Activated CD4-positive, alpha-beta memory T cell treated with anti-CD3 and anti-CD28 coated beads, Interleukin-2, amount 10 ng/mL, durations not matched to agents 7 days and 5 days (primary cell): ENCODE results near the gene LGALS7. TPM values are rescaled to one million over a fixed set of nuclear protein-coding genes. Genes with fewer than 3 reads are reported as not detected.
"Not testable (repeated sequence)": the region's sequence is repeated elsewhere in the genome, so short reads cannot be mapped to it uniquely, and the experiment has no call there.

Source experiments
- CTCF ChIA-PET: fragments of 350-600 bp; sonication (Branson Sonifier 250); formaldehyde crosslinking; loops from one replicate; lab custom pipeline; 2021; ENCODE audit warnings: antibody characterized with exemption, inconsistent platforms; lab: Charles Lee
- POLR2A ChIA-PET: fragments of 350-600 bp; sonication (Branson Sonifier 250); formaldehyde crosslinking; loops from one replicate; lab custom pipeline; 2021; ENCODE audit warnings: antibody characterized with exemption; lab: Charles Lee
- DNase-seq: peaks from one replicate; pipeline ENCODE4 v3.0.0-alpha.2; 2020
- H3K27ac Mint-ChIP-seq: one replicate; pipeline ENCODE4 v1.8.0; 2021; ENCODE audit warnings: mild to moderate bottlenecking, mixed read lengths
- H3K27me3 Mint-ChIP-seq: one replicate; pipeline ENCODE4 v1.8.0; 2021; ENCODE audit warnings: mixed read lengths
- H3K36me3 Mint-ChIP-seq: one replicate; pipeline ENCODE4 v1.8.0; 2021; ENCODE audit warnings: low read depth, mixed read lengths
- H3K4me1 Mint-ChIP-seq: one replicate; pipeline ENCODE4 v1.8.0; 2021; ENCODE audit warnings: mixed read lengths
- H3K4me3 Mint-ChIP-seq: one replicate; pipeline ENCODE4 v1.8.0; 2021; ENCODE audit warnings: mild to moderate bottlenecking, mixed read lengths
- H3K9me3 Mint-ChIP-seq: one replicate; pipeline ENCODE4 v1.8.0; 2021; ENCODE audit warnings: mixed read lengths
- total RNA-seq, 2 experiments: library from RNA; stranded (reverse); gene quantifications; one replicate each; pipeline ENCODE4 v1.2.3, GENCODE V29; 2021

The LGALS7 gene
- total RNA-seq = not detected

- H3K36me3 Mint-ChIP-seq = no peaks in the 10 kb centered on the region
- no peak within 1 kb of the TSS for H3K4me3 Mint-ChIP-seq
- no peaks in the 10 kb centered on the region for H3K9me3 Mint-ChIP-seq
- peaks cover 1% of the 10 kb centered on the region for H3K27me3 Mint-ChIP-seq
- H3K4me1 Mint-ChIP-seq = peaks cover 14% of the 10 kb centered on the region
- DNase-seq = no peak
- ChIA-PET CTCF (no interaction called here), POLR2A (interaction anchor here (0.7 kb wide), 1 partner anchor 179 kb away, joined by 3 read pairs; no protein-coding TSS in a partner anchor)
- no peak within 1 kb of the TSS for H3K27ac Mint-ChIP-seq
Observed at GRCh38 chr19:38773469-38774177, at the start of gene LGALS7. Gene LGALS7, minus strand, starts transcription at chr19:38773517. Its CDS starts 25 bp downstream, at chr19:38773492.

- not testable (repeated sequence) for H3K4me3 Mint-ChIP-seq, H3K9me3 Mint-ChIP-seq, DNase-seq, H3K27ac Mint-ChIP-seq, H3K4me1 Mint-ChIP-seq, H3K27me3 Mint-ChIP-seq
- H3K36me3 Mint-ChIP-seq = peaks cover 63% of the 10 kb centered on the region
- ChIA-PET CTCF (interaction anchor here (2.5 kb wide), 1 partner anchor 110 kb away, joined by 8 read pairs; the partner anchor contains the start of genes MRPS12 and SARS2), POLR2A (interaction anchor here (1.2 to 2.3 kb wide), 2 partner anchors 10 to 17 kb away, joined by 3 to 6 read pairs; partner anchors contain the start of gene ECH1)
Observed at GRCh38 chr19:38821230-38821825, 48.0 kb upstream of the LGALS7 start.

- Mint-ChIP-seq H3K27me3 (no peaks in the 10 kb centered on the region), H3K27ac (no peak overlapping the region), H3K36me3 (peaks cover 58% of the 10 kb centered on the region), H3K4me3 (no peak overlapping the region), H3K4me1 (peaks cover 2% of the 10 kb centered on the region), H3K9me3 (peaks cover 6% of the 10 kb centered on the region)
- ChIA-PET CTCF (interaction anchor here (0.5 to 0.7 kb wide), 3 partner anchors 108 to 357 kb away, joined by 3 read pairs; no protein-coding TSS in a partner anchor), POLR2A (interaction anchor here (0.8 kb wide), 1 partner anchor 28 kb away, joined by 3 read pairs; no protein-coding TSS in a partner anchor)
- no peak for DNase-seq
Observed at GRCh38 chr19:38819231-38819920, 46.1 kb upstream of the LGALS7 start.

DNA sequence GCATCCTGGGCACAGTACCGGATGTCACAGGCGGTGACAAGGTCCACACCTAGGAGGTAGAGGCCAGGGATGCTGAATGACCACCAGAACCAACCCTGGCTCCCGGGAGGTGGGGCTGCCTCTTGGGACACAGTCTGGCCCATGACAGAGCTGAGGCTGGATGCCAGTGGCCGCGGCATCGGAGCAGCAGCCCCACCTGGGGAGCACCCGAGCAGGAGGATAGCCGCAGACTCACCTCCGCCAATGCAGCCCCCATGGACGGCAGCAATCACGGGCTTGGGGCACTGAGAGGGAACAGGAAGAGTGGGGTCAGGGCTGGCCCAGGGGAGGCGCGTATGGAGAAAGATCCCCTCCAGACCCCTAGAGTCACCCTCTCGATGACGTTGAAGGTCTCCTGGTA is 43.8 kb upstream of the LGALS7 start:
- Mint-ChIP-seq H3K4me3 (no peak overlapping the region), H3K9me3 (no peaks in the 10 kb centered on the region), H3K4me1 (no peaks in the 10 kb centered on the region), H3K27me3 (no peaks in the 10 kb centered on the region), H3K27ac (no peak overlapping the region), H3K36me3 (peaks cover 36% of the 10 kb centered on the region)
- ChIA-PET CTCF (interaction anchor here (0.6 kb wide), 1 partner anchor 212 kb away, joined by 3 read pairs; no protein-coding TSS in a partner anchor), POLR2A (no interaction called here)
- DNase-seq = no peak

DNA sequence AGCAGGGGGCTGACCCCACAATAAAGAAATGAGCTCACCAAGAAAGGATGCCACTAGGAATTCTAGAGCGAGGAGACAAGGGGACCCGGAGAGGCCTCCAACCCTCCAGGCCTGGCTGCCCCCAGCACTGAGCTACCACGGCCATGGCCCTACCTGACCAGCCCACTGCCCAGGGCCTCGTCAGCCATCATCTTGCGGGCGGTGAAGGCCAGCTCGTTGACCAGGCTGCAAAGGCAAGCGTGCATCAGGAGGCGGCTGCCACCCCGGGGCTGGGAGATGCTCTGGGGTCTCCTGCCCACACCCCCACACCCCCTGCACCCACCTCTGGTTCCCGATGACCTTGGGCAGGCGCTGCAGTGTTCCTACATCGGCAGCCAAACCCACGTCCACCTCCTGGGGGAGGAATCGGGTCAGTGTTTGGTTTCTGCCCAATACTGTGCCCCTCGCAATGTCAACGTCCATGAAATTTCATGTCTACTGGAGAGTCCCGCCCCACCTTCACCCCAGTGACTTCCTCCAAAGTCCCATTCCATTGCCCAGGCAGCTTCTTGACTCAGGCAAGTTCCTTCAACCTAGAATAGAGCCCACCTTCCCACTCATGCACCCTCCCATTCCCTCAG is 42.9 kb upstream of the LGALS7 start:
- DNase-seq = no peak
- H3K27ac Mint-ChIP-seq = no peak overlapping the region
- H3K9me3 Mint-ChIP-seq = no peaks in the 10 kb centered on the region
- H3K27me3 Mint-ChIP-seq = no peaks in the 10 kb centered on the region
- H3K36me3 Mint-ChIP-seq = peaks cover 33% of the 10 kb centered on the region
- CTCF ChIA-PET = no interaction called here
- POLR2A ChIA-PET = no interaction called here
- H3K4me1 Mint-ChIP-seq = no peaks in the 10 kb centered on the region
- no peak overlapping the region for H3K4me3 Mint-ChIP-seq

- no peak for DNase-seq
- H3K36me3 Mint-ChIP-seq = peaks cover 27% of the 10 kb centered on the region
- ChIA-PET POLR2A (no interaction called here), CTCF (no interaction called here)
- no peak overlapping the region for H3K4me3 Mint-ChIP-seq
- no peak overlapping the region for H3K27ac Mint-ChIP-seq
- H3K27me3 Mint-ChIP-seq = no peaks in the 10 kb centered on the region
- H3K4me1 Mint-ChIP-seq = no peaks in the 10 kb centered on the region
- H3K9me3 Mint-ChIP-seq = no peaks in the 10 kb centered on the region
Observed at GRCh38 chr19:38815059-38816001, 42.0 kb upstream of the LGALS7 start.

GRCh38 chr19:38813932-38814331 is 40.6 kb upstream of the LGALS7 start:
- not testable (repeated sequence) for H3K9me3 Mint-ChIP-seq, DNase-seq, H3K4me3 Mint-ChIP-seq, H3K27ac Mint-ChIP-seq, H3K27me3 Mint-ChIP-seq, H3K4me1 Mint-ChIP-seq
- peaks cover 22% of the 10 kb centered on the region for H3K36me3 Mint-ChIP-seq
- ChIA-PET POLR2A (interaction anchor here (1.0 kb wide), 1 partner anchor 35 kb away, joined by 3 read pairs; no protein-coding TSS in a partner anchor), CTCF (interaction anchor here (0.9 to 1.3 kb wide), 2 partner anchors 55 to 74 kb away, joined by 3 read pairs; no protein-coding TSS in a partner anchor)

GRCh38 chr19:38813323-38813722 is 40.0 kb upstream of the LGALS7 start:
- Mint-ChIP-seq H3K4me3 (no peak overlapping the region), H3K4me1 (no peaks in the 10 kb centered on the region), H3K9me3 (no peaks in the 10 kb centered on the region), H3K27me3 (no peaks in the 10 kb centered on the region), H3K27ac (no peak overlapping the region), H3K36me3 (peaks cover 22% of the 10 kb centered on the region)
- ChIA-PET POLR2A (interaction anchor here (0.6 to 1.0 kb wide), 2 partner anchors 36 to 217 kb away, joined by 3 read pairs; no protein-coding TSS in a partner anchor), CTCF (interaction anchor here (1.3 kb wide), 1 partner anchor 74 kb away, joined by 3 read pairs; no protein-coding TSS in a partner anchor)
- no peak for DNase-seq

DNA sequence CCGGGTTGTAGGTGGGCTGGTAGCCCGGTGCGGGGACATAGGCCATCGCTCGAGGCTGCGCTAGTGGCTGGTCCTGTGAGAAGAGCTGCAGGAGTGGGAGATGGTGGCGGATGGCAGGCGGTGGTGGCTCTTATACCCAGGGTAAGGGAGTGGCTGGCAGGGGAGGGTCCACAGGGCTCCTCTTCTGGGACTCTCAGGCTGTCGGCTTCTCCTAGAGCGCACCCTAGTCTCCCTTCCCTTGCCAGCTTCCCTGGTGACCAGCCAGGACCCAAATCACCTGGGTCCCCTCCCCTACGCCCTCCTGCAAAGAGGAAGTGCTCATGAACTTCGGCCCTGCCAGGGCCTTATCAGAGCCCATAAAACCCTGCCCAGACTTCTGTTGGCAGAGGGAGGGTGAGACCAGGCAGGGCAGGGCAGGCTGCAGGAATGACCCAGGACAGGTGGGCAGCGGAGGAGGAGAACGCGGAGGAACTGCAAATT is 39.6 kb upstream of the LGALS7 start, which contains the start of gene LGALS4:
LGALS4 (minus strand) TSS at position 105 of the 480 bp plus-strand sequence; CDS start at position 46, 59 bp downstream.
- DNase-seq = no peak
- Mint-ChIP-seq H3K9me3 (no peaks in the 10 kb centered on the region), H3K36me3 (peaks cover 22% of the 10 kb centered on the region), H3K4me3 (no peak within 1 kb of the TSS), H3K4me1 (no peaks in the 10 kb centered on the region), H3K27me3 (no peaks in the 10 kb centered on the region), H3K27ac (no peak within 1 kb of the TSS)
- CTCF ChIA-PET = interaction anchor here (1.3 kb wide), 1 partner anchor 75 kb away, joined by 3 read pairs; no protein-coding TSS in a partner anchor
- POLR2A ChIA-PET = interaction anchor here (0.6 to 1.3 kb wide), 3 partner anchors 13 to 217 kb away, joined by 3 read pairs; no protein-coding TSS in a partner anchor

- ChIA-PET CTCF (interaction anchor here (0.6 kb wide), 1 partner anchor 132 kb away, joined by 3 read pairs; no protein-coding TSS in a partner anchor), POLR2A (interaction anchor here (1.3 kb wide), 1 partner anchor 13 kb away, joined by 3 read pairs; no protein-coding TSS in a partner anchor)
- DNase-seq = no peak
- no peaks in the 10 kb centered on the region for H3K4me1 Mint-ChIP-seq
- no peak overlapping the region for H3K4me3 Mint-ChIP-seq
- no peaks in the 10 kb centered on the region for H3K27me3 Mint-ChIP-seq
- H3K27ac Mint-ChIP-seq = no peak overlapping the region
- peaks cover 18% of the 10 kb centered on the region for H3K36me3 Mint-ChIP-seq
- no peaks in the 10 kb centered on the region for H3K9me3 Mint-ChIP-seq
Observed at GRCh38 chr19:38812009-38812840, 38.9 kb upstream of the LGALS7 start.
